COLO829 (cell line): ENCODE results near the gene UTP18.
"Not testable (repeated sequence)": the region's sequence is repeated elsewhere in the genome, so short reads cannot be mapped to it uniquely, and the experiment has no call there.

ENCODE experiments used
- DNase-seq: peaks from one replicate; pipeline ENCODE4 v3.0.0; 2012; ENCODE audit warnings: low spot score

UTP18 gene

GRCh38 chr17:51259564-51260236, 646 bp upstream of the UTP18 start, which contains the start of gene MBTD1:
TSS of gene MBTD1 (minus strand) at chr17:51260049. CDS start at chr17:51225161, 34,888 bp downstream.
- DNase-seq = peak; percentile 97

GRCh38 chr17:51261024-51261963, 948 bp downstream of the UTP18 start:
- peak; percentile 32 for DNase-seq

DNA sequence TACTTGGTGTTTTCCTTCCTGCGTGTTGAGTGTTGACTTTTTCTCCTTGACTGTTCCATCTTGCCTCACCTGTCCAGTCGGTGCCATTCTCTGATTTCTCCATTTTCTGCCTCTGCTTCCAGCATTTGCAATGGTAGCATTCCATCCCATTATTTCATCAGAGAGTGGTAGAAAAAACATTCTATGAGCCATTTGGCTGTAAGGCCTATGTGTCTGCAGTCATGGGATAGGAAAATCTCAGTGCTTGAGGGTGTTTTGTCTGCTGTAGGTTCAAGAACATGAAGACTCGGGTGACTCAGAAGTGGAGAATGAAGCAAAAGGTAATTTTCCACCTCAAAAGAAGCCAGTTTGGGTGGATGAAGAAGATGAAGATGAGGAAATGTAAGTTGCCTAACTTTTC, 2.7 kb downstream of the UTP18 start:
- DNase-seq = no peak

DNA sequence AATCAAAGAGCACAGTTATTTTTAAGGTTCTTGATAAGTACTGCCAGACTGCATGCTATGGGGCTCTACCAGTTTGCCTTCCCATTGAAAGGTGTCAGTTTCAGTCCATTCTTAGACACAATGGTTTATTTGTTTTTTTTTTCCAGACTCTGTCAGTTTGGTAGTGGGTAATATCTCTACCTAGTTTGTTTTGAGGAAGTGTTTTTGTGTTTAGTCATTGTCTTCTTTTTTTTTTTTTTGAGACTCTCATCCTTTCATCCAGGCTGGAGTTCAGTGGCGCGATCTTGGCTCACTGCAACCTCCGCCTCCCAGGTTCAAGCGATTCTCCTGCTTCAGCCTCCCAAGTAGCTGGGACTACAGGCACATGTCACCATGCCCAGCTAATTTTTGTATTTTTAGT, 4.1 kb downstream of the UTP18 start:
- DNase-seq = not testable (repeated sequence)

DNA sequence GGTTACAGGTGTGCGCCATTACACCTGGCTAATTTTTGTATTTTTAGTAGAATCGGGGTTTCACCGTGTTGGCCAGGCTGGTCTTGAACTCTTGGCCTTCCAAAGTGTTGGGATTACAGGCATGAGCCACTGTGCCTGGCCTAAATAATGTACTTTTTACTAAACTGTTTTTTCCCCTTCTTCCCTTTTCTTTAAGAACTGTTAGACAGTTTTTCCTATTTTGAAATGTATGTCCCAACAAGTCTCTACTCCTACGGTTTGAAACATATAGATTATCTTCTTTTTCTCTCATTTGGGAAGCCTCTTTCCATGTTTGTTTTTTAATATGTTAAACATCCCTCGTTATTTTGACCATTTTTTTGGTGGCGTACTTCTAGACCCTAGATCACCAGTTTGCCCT, 9.6 kb downstream of the UTP18 start:
- no peak for DNase-seq

GRCh38 chr17:51270636-51271035, 10.3 kb downstream of the UTP18 start:
- DNase-seq = no peak

GRCh38 chr17:51272812-51273211, 12.5 kb downstream of the UTP18 start:
- no peak for DNase-seq

DNA sequence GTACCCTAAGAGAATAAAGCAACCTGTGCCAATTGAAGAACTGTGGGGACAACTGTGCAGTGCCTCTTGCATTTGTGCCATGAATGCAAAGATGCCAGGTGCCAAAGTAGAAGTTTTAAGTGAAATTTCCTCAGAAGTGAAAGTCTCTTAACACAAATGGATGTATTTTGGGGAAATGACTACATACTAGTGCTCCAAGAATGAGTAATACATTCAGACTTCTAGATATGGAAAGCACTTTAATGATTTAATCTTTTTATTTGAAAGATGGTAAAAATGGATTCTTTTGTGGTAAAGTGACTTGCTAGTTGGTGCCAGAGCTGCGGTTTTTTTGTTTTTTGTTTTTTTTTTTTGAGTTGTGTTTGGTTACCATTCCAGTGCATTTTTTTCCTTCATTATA, 15.0 kb downstream of the UTP18 start:
- DNase-seq = no peak

- no peak for DNase-seq
Observed at GRCh38 chr17:51279183-51279582, 18.8 kb downstream of the UTP18 start.

- no peak for DNase-seq
Observed at GRCh38 chr17:51287412-51287811, 27.1 kb downstream of the UTP18 start.

GRCh38 chr17:51289696-51290111, 29.4 kb downstream of the UTP18 start:
- DNase-seq = no peak

DNA sequence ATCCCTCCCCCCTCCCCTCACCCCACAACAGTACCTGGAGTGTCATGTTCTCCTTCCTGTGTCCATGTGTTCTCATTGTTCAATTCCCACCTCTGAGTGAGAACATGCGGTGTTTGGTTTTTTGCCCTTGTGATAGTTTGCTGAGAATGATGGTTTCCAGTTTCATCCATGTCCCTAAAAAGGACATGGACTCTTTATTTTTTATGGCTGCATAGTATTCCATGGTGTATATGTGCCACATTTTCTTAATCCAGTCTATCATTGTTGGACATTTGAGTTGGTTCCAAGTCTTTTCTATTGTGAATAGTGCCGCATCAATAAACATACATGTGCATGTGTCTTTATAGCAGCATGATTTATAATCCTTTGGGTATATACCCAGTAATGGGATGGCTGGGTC, 34.0 kb downstream of the UTP18 start:
- DNase-seq = not testable (repeated sequence)

- DNase-seq = peak; percentile 35
Observed at GRCh38 chr17:51298508-51299371, 38.4 kb downstream of the UTP18 start.

GRCh38 chr17:51299859-51300258, 39.5 kb downstream of the UTP18 start:
- DNase-seq = no peak

GRCh38 chr17:51305182-51305581, 44.8 kb downstream of the UTP18 start:
- no peak for DNase-seq

GRCh38 chr17:51312003-51312402, 51.7 kb downstream of the UTP18 start:
- DNase-seq = not testable (repeated sequence)

DNA sequence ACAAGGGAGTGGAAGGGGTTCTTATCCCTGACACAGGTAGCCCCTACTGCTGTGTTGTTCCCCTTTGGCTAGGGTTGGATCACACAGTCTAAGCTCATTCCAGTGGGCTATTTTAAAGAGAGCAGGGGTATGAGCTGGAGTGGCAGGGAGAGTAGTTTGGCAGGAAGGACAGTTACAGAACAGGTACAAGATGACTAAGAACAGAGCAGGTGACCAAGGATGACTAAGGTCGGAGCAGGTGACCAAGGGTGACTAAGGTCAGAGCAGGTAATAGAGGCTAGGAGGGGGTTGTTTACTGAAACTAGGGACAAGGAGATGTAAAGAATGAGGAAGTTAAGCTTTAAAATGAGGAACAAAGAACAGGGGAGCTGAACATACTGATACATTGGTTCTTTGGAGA, 58.8 kb downstream of the UTP18 start:
- DNase-seq = no peak

DNA sequence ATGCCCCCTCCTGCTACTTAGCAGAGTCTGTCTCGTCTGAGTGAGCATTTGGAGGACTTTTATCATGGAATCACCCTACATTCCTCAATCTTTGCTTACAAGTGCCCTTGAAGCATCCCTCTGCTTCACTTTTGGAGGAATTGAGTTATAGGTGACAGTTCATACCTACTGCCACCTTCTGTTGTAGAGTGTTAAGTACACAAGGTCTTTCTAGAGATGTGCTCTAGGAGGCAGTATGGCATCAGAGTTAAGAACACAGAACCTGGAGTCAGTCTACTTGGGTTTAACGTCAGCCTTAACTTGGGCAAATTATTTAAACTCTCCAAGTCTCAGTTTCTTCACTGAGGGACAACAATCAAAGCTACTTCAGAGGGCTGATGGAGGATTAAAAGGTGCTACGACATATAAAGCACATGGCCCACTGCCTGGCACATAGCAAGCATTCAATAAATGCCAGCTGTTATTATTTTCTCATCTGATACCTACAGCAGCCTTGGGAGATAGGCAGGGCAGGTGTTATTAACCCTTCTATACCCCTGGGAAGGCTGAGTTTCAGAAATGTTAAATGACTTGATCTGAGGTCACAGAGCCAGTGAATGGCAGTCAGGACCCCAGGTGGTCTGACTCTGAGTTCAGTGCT, 62.2 kb downstream of the UTP18 start:
- peak; percentile 21 for DNase-seq

DNA sequence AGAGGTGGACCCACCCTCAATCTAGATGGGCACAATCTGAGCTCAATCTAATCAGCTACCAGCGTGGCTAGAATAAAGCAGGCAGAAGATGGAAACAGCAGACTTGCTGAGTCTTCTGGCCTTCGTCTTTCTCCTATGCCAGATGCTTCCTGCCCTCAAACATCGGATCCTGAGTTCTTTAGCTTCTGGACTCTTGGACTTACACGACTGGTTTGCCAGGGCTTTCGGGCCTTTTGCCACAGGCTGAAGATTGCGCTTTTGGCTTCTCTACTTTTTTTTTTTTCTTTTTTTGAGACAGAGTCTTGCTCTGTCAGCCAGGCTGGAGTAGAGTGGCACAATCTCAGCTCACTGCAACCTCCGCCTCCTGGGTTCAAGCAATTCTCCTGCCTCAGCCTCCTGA, 65.1 kb downstream of the UTP18 start:
- no peak for DNase-seq

- not testable (repeated sequence) for DNase-seq
Observed at GRCh38 chr17:51330861-51331503, 70.6 kb downstream of the UTP18 start.

DNA sequence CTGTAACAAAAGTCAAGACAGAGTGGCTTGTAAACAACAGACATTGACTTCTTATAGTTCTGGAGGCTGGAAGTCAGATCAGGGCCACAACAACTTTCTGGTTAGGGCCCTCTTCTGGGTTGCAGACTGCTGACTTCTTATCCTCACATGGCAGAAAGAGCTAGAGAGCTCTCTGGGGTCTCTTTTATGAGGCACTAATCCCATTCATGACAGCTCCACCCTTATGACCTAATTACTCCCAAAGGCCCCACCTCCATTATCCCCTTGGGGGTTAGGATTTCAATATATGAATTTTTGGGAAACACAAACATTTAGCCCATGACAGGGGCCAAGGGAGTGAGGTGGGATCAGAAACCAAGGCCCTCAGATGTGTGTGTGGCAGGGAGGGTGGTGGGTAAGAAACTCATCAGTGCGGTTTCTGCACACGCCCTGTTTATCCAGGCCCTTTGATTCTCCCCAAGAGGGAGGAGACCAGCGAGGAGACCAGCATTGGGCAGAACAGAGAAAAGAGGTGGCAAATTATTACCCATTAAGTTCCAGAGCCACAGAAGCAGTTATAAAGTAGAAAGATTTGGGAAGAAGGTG, 74.8 kb downstream of the UTP18 start:
- no peak for DNase-seq
